Muscle of arm (tissue), 12 donors: ENCODE data around the gene ZC3H12D. TPM values are rescaled to one million over a fixed set of nuclear protein-coding genes. Genes with fewer than 3 reads are reported as not detected.
"Not testable (repeated sequence)": the region's sequence is repeated elsewhere in the genome, so short reads cannot be mapped to it uniquely, and the experiment has no call there.

Source experiments
- DNase-seq: peaks from one replicate; pipeline ENCODE4 v3.0.0-alpha.2; 2013
- polyA plus RNA-seq, 12 donors: library from polyadenylated mRNA; unstranded; fragments of 120-200 nt; gene quantifications; one replicate each; pipeline ENCODE4 v1.2.1, GENCODE V29; 2013; ENCODE audit not compliant: insufficient read length in 12 of 12

The ZC3H12D gene
- polyA plus RNA-seq, 12 donors: 0.10 to 0.58 (median 0.34) TPM; not detected in 2

GRCh38 chr6:149459761-149460160 lies 25.1 kb downstream of the ZC3H12D start:
- DNase-seq: no peak

- no peak for DNase-seq
Observed at GRCh38 chr6:149458806-149459205, 26.0 kb downstream of the ZC3H12D start.

- no peak for DNase-seq
Observed at GRCh38 chr6:149458196-149458595, 26.6 kb downstream of the ZC3H12D start.

DNA sequence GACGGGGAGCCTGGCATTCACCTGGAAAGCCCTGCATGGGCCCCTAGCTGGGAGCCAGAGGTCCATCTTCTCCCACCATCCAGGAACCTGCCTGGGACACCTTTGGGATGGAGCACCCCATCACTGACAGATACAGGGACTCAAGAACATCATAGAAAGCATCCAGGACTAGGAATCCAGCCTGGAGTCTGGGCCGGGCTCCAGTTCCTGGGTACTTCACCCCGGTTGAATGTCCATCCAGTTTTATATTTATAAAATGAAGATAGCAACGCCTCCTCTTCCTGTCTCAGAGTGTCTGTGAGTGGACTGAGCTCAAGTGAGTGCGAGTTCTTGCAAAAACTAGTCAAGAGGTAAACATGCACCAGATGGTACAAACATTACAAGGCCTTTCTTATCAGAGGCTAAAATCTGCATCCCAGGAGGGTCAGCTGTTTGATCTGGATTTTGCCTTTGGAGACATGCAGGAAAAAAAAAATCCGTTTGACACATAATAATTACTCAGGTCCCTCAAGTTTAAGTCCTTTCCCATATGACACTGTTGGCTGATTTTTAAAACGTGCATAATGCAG lies 27.4 kb downstream of the ZC3H12D start:
- DNase-seq: no peak

GRCh38 chr6:149456311-149457021 lies 28.3 kb downstream of the ZC3H12D start:
- no peak for DNase-seq

- DNase-seq: no peak
Observed at GRCh38 chr6:149455031-149455732, 29.6 kb downstream of the ZC3H12D start.

- DNase-seq: peak; percentile 89
Observed at GRCh38 chr6:149454346-149454848, 30.4 kb downstream of the ZC3H12D start.

GRCh38 chr6:149453597-149454345 lies 31.0 kb downstream of the ZC3H12D start:
- no peak for DNase-seq

GRCh38 chr6:149452037-149452939 lies 32.5 kb downstream of the ZC3H12D start:
- no peak for DNase-seq

GRCh38 chr6:149451376-149452036 lies 33.3 kb downstream of the ZC3H12D start:
- DNase-seq: no peak

- no peak for DNase-seq
Observed at GRCh38 chr6:149450679-149451375, 34.0 kb downstream of the ZC3H12D start.

DNA sequence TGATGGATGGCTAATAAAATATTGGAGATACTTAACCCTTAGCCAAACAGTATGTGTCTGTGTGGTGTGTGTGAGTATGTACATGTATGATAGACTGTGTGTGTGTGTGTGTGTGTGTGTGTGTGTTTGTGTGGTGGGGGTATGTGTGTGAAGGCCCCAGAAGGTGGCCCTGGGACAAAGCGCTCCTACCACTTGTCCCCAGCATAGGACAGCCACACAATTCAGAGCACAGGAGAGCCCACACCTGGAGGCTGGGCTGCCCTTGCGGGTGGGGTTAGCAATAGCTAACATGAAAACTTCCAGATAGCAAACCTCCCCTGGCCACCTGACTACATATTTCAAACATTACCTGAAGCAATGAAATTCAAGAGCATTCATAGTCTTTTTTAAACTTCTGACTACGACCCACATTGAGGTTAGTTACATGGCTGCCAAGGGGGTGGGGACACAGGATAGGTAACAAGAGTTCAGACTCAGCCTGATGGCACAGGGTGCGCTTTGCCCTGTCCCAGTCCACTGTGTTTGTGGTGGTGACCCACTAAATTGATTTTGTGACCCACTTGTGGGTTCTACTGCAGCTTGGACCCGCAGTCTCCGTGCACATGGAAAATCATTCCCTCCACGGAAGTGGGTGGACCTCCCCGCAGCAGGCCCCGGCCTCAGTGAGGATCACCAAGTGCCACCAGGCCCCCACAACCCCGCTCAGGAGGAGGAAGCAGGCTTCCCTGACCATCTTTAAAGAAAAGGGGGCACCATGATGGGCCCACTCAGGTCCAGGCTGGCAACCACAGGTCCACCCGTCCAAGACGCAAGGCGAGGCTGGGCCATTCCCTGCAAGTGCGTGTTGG lies 34.8 kb downstream of the ZC3H12D start:
- DNase-seq: no peak

GRCh38 chr6:149448821-149449453 lies 35.9 kb downstream of the ZC3H12D start:
- DNase-seq: no peak

- no peak for DNase-seq
Observed at GRCh38 chr6:149446791-149447376, 37.9 kb downstream of the ZC3H12D start.

- no peak for DNase-seq
Observed at GRCh38 chr6:149445573-149445972, 39.2 kb downstream of the ZC3H12D start.

- DNase-seq: no peak
Observed at GRCh38 chr6:149445095-149445466, 39.7 kb downstream of the ZC3H12D start.

- not testable (repeated sequence) for DNase-seq
Observed at GRCh38 chr6:149444360-149445094, 40.3 kb downstream of the ZC3H12D start.
